Adipocyte (in vitro differentiated cells): ENCODE results near the gene PHF21B.
"Not testable (repeated sequence)": the region's sequence is repeated elsewhere in the genome, so short reads cannot be mapped to it uniquely, and the experiment has no call there.

ENCODE experiments used
- DNase-seq: peaks from one replicate; pipeline ENCODE4 v3.0.0-alpha.2; 2015; ENCODE audit warnings: low read depth
- H3K27me3 ChIP-seq: replicated peaks from 2 replicates; pipeline ENCODE4 v1.7.0; 2013; ENCODE audit warnings: mild to moderate bottlenecking, low read length, moderate library complexity; ENCODE audit not compliant: control insufficient read depth, insufficient read depth
- H3K36me3 ChIP-seq: 2 replicates; pipeline ENCODE4 v1.7.0; 2013; ENCODE audit warnings: low read length, mild to moderate bottlenecking, moderate library complexity; ENCODE audit not compliant: control insufficient read depth, insufficient read depth, severe bottlenecking
- H3K4me1 ChIP-seq: 2 replicates; pipeline ENCODE4 v1.7.0; 2013; ENCODE audit warnings: mild to moderate bottlenecking, low read length, moderate library complexity; ENCODE audit not compliant: control insufficient read depth, insufficient read depth
- H3K4me3 ChIP-seq: 2 replicates; pipeline ENCODE4 v1.7.0; 2013; ENCODE audit warnings: mild to moderate bottlenecking, low read length, moderate library complexity
- H3K9ac ChIP-seq: 2 replicates; pipeline ENCODE4 v1.7.0; 2013; ENCODE audit warnings: mild to moderate bottlenecking, low read length, moderate library complexity
- H3K9me3 ChIP-seq: 2 replicates; pipeline ENCODE4 v1.7.0; 2013; ENCODE audit warnings: mild to moderate bottlenecking, low read length, moderate library complexity; ENCODE audit not compliant: control insufficient read depth

Gene PHF21B

DNA sequence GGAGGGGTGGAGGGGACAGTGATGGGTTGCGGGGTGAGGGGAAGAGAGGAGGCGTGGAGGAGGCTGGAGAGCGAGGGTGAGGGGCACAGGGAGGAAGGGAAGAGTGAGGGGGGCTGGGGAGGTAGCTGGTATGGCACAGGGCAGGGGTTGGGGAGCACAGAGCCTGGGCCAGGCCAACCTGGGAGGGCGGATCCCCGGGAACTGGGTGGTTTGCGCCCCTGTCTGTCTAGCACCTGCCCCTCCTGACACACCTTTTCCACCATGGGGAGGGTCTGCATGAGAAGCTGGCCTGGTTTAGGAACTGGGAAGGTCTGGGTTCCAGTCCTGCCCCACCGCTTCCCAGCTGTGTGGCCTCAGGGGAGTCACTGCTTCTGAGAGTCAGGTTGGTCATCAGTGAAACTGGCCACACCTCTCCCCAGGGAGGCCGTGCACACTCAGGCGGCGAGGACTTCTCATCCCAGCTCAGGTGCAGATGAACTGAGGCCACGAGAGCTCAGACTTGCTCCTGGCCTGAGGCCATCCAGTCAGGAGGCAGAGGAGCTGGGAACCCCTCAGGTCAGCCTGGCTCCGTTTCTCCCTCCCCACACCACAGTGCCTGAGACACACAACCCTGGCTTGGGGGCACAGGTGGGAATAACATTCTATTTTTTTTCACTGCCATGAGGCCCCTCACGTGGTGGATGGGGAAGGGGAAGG, 95.6 kb downstream of the PHF21B start:
- peaks cover 39% of the 10 kb centered on the region for H3K27me3 ChIP-seq
- H3K9ac ChIP-seq: no peak overlapping the region
- H3K9me3 ChIP-seq: peaks cover 17% of the 10 kb centered on the region
- no peak for DNase-seq
- H3K36me3 ChIP-seq: no peaks in the 10 kb centered on the region
- H3K4me1 ChIP-seq: no peaks in the 10 kb centered on the region
- H3K4me3 ChIP-seq: no peak overlapping the region

DNA sequence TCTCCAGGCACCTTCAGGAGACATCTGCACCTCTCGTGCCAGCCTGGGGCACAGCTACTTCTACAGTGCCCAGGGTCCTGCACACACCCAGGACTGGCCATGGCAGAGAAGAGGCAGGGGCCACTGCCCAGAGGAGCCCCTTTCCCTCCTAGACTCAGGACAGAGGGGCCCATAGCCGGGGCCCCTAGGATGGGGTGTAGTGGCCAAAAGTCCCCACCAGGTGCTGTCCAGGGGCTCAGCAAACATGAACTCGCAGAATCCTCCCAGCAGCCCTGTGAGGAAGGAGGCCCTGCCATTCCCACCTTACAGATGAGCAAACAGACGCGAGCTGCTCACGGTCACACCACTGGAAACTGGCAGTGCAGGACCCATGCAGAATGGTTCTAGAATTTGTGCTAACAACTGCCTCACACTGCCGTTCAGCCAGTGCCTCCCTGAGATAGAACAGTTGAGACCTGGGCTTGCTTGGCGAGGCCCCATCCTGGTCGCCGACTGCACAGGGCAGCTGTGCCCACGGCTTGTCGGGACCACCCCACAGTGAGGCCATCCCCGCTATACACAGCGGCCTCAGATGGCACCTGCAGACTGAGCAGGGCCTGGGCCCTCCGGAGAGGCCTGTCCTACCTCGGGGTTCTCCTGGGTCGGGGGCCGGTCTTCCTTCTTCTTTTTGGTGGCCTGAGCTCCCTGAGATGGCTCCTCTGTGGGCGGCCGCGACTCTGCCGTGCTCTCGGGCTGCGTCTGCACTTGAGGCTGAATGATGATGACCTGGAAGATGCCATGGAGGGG, 96.4 kb downstream of the PHF21B start:
- H3K36me3 ChIP-seq: no peaks in the 10 kb centered on the region
- DNase-seq: no peak
- H3K9ac ChIP-seq: no peak overlapping the region

DNA sequence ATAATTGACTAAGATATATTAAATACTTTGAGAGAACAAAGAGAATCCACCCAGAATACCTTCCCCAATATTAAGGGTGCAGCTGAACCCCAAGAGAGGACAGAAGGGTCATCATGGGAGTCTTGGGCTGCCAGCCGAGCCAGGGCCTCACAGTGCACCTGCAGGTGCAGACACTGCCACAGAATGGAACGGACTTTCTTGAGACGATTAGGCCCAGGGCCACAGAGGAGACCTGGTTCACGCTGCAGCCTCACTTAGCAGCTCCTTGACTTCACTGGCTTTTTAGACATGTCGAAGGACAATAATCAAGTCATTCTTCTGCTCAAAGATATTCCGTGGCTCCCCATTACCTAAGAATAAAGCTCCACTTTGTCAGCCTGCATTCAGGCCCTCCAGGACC, 100.6 kb downstream of the PHF21B start:
- no peak overlapping the region for H3K9ac ChIP-seq
- no peaks in the 10 kb centered on the region for H3K4me1 ChIP-seq
- no peaks in the 10 kb centered on the region for H3K36me3 ChIP-seq
- peaks cover 17% of the 10 kb centered on the region for H3K9me3 ChIP-seq
- H3K27me3 ChIP-seq: peaks cover 36% of the 10 kb centered on the region
- no peak for DNase-seq
- H3K4me3 ChIP-seq: no peak overlapping the region

More for the DNA sequence above, 96.4 kb downstream of the PHF21B start:
- Histone ChIP-seq H3K9me3 (peaks cover 17% of the 10 kb centered on the region), H3K4me1 (no peaks in the 10 kb centered on the region), H3K4me3 (no peak overlapping the region), H3K27me3 (peaks cover 34% of the 10 kb centered on the region)

DNA sequence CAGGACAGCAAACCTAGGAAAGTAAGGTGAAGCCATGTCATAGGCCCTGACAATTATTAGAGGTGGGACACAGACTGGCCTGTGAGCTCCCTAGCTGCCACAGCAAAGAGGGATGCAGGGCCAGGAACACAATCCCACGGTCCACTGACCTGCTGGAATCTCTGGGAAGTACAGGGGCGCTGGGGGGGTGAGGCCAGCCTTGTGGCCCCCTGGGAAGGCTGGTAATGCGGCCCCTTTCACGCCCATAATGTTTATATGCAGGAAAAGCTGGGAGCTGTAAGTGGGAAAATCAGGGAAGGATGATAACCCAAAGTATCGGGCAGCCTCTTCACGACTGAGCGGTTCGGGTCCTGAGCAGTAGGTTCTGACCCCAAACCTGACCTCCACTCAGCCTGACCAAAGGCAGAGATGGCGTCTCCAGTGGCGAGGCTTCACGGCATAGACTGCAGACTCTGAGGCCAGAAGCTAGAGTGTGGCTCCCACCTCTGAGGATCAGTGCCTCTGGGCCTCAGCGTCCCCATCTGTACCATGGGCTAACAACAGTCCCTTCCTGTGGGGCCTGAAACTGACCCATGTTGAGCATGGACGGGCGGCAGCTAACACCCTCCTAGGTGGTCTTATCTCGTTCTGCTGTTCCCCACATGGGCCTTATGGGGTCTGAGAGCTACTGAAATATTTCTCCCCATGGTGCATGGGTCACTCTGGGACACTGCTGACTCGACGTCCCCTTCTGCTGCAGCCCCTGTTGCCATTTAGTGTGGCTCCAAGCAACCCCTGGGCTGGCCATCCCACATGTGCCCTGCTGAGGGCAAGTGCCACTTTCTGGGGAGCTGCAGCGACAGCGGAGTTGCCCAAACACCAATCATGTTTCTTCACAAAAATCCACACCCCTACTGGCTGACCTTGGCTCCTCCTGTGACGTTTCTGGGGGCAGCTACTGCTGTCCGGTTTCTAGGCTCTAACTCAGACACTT, 101.8 kb downstream of the PHF21B start:
- H3K4me3 ChIP-seq: no peak overlapping the region
- H3K27me3 ChIP-seq: peaks cover 32% of the 10 kb centered on the region
- no peak for DNase-seq
- H3K9ac ChIP-seq: no peak overlapping the region
- no peaks in the 10 kb centered on the region for H3K4me1 ChIP-seq
- H3K9me3 ChIP-seq: peaks cover 20% of the 10 kb centered on the region
- H3K36me3 ChIP-seq: no peaks in the 10 kb centered on the region

DNA sequence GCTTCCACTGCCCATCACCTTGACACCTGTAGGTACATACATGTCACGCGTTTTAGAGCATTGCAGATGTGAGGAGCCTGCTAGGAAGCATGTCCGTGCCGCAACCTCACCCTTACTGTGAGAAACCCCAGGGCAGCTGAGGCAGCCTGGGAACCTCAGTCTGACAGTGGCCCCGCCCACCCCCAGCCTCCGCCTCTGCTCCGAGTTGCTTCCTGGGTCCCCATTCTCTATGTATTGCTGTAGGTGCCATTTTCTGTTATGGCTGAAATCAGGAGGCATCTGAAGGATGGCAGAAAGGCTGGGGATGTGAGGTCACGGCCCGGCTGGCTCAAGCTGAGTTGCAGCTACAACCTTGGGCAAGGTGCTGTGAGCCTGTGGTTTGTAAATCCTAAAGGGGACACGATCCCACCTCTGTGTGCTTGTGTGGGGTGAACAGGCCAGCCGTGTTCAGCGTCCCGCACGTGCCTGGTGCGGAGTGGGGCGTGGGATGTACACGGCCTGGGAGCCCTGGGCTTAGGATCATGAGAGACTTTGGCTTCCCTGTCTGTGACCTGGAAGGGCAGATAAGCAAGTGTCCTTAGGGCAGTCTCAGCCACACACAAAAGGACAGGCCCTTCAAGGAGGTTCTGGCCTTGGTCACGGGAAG, 102.7 kb downstream of the PHF21B start:
- H3K9ac ChIP-seq: no peak overlapping the region
- H3K27me3 ChIP-seq: peaks cover 33% of the 10 kb centered on the region
- no peaks in the 10 kb centered on the region for H3K4me1 ChIP-seq
- H3K9me3 ChIP-seq: peaks cover 26% of the 10 kb centered on the region
- no peak for DNase-seq
- no peaks in the 10 kb centered on the region for H3K36me3 ChIP-seq
- H3K4me3 ChIP-seq: no peak overlapping the region

DNA sequence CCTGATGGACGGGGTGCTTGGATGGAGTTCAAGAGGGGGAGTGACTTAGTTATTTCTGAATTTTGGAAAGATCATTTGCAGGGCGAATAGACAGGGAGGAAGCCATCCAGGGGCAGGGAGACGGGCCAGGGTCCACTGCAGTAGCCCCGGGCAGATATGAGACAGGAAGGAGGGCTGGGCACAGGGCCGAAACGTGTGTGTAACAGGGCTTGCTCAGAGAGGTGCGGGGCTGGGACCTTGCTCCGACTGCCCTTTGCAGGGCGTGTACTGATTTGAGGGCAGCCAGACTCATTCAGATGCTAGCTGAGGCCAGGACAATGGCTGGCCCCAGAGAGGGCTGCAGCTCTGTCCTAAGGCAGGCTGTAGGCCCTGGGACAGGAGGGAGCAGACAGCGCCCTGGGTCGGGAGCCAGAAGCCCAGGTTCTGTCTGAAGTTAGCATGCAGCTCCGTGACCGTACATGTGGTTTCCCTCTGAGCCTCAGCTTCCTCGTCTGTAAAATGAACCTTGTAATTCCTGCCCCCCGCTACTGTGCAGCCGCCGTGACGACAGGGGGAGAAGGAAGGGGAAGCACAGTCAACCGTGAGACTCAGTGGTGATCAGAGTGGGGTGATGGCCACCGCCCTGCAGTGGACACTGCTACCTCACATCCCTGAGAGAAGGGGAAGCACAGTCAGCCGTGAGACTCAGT, 103.4 kb downstream of the PHF21B start:
- Histone ChIP-seq H3K27me3 (peaks cover 33% of the 10 kb centered on the region), H3K9me3 (peaks cover 27% of the 10 kb centered on the region), H3K4me1 (no peaks in the 10 kb centered on the region), H3K4me3 (no peak overlapping the region), H3K36me3 (no peaks in the 10 kb centered on the region), H3K9ac (no peak overlapping the region)
- DNase-seq: no peak

DNA sequence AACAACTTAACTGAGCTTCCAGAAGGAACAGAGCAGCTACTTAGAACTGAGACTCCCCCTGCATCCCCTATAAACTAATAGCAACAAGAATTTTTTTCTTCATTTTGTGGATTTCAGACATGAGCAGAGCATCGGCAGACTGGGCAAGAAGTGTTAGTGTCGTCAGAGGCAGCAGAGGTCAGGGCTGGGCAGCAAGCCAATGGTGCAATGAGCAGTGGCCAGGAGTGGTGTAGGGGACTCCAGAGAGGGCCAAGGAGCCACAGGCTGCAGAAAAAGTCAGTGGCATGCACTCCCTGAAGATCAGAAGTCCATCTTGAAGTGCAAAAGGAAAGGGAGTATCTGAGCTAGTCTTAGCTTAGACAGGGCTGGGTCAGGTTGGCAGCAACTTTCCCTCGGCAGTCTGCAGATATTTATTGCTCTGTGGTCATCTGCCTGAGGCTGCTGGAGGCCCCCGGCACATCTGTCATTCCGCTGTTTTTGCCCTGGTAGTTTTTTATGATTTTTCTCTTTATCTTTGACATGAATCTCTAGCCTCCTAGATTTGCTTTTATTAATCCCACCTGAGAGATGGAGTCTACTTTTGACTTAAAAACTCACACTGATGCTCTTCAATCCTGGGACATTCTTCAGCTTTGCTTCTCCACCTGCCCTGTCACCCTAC, 105.2 kb downstream of the PHF21B start:
- H3K9ac ChIP-seq, H3K4me3 ChIP-seq, H3K4me1 ChIP-seq, H3K36me3 ChIP-seq, DNase-seq: not testable (repeated sequence)
- peaks cover 36% of the 10 kb centered on the region for H3K9me3 ChIP-seq
- H3K27me3 ChIP-seq: peaks cover 25% of the 10 kb centered on the region

DNA sequence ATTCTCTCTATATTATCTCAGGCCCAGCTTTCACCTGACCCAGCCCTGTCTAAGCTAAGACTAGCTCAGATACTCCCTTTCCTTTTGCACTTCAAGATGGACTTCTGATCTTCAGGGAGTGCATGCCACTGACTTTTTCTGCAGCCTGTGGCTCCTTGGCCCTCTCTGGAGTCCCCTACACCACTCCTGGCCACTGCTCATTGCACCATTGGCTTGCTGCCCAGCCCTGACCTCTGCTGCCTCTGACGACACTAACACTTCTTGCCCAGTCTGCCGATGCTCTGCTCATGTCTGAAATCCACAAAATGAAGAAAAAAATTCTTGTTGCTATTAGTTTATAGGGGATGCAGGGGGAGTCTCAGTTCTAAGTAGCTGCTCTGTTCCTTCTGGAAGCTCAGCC, 106.6 kb downstream of the PHF21B start:
- not testable (repeated sequence) for DNase-seq, H3K4me1 ChIP-seq, H3K4me3 ChIP-seq, H3K9ac ChIP-seq, H3K36me3 ChIP-seq
- Histone ChIP-seq H3K9me3 (peaks cover 37% of the 10 kb centered on the region), H3K27me3 (peaks cover 22% of the 10 kb centered on the region)

DNA sequence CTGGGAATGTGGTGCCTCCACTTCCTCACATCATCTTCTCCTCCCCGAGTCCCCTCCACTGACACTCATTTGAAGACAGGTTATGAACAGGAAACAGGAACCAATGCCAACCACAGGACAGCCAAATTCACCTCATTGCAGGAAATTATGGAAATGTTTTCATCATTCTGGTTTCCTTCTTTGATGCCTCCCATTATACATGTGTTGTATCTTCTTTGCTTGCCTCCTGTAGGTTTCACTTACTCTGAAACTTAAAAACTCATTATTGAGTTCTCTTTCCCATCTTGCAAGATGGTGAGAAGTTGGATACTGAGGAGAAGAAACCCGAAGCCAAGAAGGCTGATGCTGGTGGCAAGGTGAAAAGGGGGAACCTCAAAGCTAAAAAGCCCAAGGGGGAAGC, 108.5 kb downstream of the PHF21B start:
- H3K9me3 ChIP-seq: peaks cover 39% of the 10 kb centered on the region
- no peaks in the 10 kb centered on the region for H3K4me1 ChIP-seq
- H3K9ac ChIP-seq: no peak overlapping the region
- peak; percentile 6 for DNase-seq
- H3K4me3 ChIP-seq: peak overlapping the region; percentile 22
- peaks cover 16% of the 10 kb centered on the region for H3K27me3 ChIP-seq
- no peaks in the 10 kb centered on the region for H3K36me3 ChIP-seq

DNA sequence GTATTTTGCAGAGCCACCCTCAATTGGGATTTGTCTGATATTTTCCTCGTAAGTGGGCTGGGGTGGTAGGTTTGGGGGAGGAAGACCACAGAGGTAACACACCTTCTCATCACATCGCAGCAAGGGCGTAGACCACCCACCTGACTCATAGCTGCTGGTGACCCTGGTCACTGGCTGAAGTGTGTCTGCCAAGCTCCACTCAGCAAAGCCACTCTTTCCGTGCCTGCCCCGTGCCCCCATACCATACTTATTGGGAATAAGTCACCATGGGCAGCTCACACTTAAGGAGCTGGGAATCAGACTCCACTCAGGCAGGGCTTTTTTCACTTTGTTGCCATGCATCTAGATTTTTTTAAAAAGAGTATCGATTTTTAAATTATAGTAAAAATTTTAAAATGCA, 111.6 kb downstream of the PHF21B start:
- Histone ChIP-seq H3K9me3 (peaks cover 38% of the 10 kb centered on the region), H3K4me3 (no peak overlapping the region), H3K9ac (no peak overlapping the region), H3K36me3 (no peaks in the 10 kb centered on the region), H3K4me1 (no peaks in the 10 kb centered on the region), H3K27me3 (peaks cover 29% of the 10 kb centered on the region)
- DNase-seq: no peak
